Lung microvascular endothelial cell (primary cell): Measurements from ENCODE around the gene SLC39A11. TPM values are rescaled to one million over a fixed set of nuclear protein-coding genes. Genes with fewer than 3 reads are reported as not detected.

Source experiments
- DNase-seq, 2 donors: peaks; one replicate each; pipeline versions ENCODE4 v3.0.0 to v3.0.0-alpha.2; 2010; ENCODE audit warnings: low read depth in 2 of 2
- total RNA-seq: library from RNA; depleted of rRNA; stranded (reverse); fragments of >200 nt; gene quantifications from 2 replicates; pipeline ENCODE4 v1.2.1, GENCODE V29; 2014

Gene SLC39A11
- total RNA-seq, 1 donor from 2014 or later = 12.7 TPM

DNA sequence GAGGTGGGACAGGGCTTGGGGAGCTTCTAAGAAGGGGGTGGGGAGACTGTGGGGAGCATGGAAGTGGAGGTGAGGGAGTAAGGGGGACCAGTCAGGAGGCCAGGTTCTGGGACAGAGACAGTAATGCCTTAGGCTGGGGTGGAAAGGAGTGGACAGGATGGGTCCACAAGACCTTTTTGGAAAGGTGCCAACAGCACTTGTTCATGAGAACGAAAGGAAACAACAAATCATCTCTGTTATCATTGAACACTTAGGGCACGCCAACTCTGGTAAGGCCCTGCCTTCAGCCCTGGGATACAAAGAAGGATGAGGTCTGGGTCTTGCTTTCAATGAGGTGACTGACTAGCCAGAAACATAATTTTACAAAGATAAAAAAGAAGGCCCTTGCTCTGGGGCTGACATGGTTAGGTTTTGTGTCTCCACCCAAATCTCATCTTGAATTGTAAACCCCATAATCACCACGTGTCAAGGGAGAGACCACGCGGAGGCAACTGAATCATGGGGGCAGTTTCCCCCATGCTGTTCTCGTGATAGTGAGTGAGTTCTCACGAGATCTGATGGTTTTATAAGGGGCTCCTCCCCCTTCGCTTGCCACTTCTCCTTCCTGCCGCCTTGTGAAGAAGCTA lies 113.8 kb downstream of the SLC39A11 start:
- DNase-seq = peak; percentile 48 to 58

- DNase-seq = peak in 1 of 2 donors; percentile 21
These were observed 114.6 kb downstream of the SLC39A11 start for GRCh38 chr17:72977771-72978417.

DNA sequence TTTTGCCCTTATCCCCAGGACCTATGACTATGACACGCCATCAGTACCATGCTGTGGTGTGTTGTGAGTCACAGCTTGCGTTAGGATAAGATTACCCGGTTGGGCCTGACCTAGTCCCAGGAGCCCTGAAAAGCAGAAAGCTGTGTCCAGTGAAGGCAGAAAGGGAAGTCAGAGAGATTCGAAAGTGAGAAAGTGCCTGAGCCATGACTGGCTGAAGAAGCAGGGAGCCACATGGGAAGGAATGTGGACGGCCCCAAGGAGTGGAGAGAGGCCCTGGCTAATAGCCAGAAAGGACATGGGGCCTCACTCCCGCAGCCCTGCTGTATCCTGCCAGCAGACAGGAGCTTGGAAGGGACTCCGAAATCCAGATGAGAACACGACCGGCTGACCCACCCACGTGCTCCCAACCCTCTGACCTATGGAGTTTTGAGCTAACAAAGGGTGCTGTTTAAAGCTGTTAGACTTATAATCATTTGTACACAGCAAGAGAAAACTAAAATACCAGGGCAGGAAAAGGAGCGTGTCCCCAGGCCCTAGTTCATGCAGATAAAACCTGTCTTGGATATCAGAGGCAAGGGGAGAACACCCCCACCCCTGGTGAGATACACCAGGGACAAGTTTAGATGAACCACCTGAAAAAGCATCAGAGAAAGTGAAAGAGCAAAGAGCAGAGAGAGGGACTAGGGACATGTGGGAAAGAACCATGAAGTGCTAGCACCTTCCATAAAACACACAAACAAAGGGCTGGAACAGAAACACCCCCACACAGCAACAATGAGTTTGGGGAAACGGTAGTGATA lies 115.3 kb downstream of the SLC39A11 start:
- peak; percentile 17 to 86 for DNase-seq

- DNase-seq = no peak
These were observed 117.0 kb downstream of the SLC39A11 start for GRCh38 chr17:72975509-72975908.

GRCh38 chr17:72974605-72975232 lies 117.8 kb downstream of the SLC39A11 start:
- DNase-seq = peak in 1 of 2 donors; percentile 28

DNA sequence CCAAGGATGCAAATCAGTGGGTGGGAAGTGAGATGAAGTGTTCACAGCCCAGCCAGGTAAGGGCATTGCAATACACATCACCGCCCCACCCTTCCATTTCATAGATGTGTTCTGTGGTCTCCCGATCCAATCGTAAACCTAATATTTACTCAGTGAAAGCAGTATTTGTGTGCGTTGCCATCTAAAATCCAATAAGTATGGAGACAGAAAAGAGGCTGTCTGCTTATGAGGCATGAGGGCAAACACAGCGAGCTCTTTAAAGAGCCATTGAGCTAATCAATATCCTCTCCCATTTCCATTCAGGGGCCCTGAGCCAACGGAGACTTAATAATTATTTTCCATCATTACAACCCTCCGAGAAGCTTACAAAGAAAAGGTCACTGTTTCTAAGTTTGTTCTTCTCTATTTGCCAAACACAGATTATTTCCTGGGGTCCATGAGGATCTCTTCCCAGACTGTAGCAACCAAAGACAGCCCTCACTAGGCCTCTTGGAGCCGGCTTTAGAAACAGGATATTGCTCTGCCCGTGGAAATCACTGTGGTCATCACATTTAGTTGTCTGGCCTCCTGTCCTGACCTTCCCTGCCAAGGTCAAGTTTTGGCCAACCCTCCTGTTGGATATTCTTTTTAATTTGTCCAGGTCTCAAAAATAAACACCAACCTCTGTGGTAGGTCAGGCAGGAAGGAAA lies 120.1 kb downstream of the SLC39A11 start:
- DNase-seq = no peak

- no peak for DNase-seq
These were observed 121.1 kb downstream of the SLC39A11 start for GRCh38 chr17:72971226-72971880.

DNA sequence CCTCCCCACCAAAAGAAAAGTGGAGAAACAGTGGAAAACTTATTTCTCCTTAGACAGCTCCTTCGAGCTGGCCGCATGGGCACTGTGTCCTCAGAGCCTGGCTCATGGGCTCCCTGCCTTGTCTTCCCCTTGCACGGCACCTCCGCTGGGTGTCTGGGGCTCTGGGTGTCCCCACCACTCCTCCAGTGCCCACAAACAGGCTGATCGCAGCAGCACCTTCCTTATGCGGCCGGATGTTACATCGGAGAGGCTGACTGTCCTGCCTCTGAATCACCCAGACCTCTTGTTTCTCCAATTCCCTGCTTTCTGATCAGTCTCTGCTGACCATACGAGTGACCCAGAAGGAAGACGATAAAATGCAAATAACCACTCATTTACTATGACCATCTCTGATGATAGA lies 121.7 kb downstream of the SLC39A11 start:
- no peak for DNase-seq

GRCh38 chr17:72970246-72970645 lies 122.2 kb downstream of the SLC39A11 start:
- no peak for DNase-seq

DNA sequence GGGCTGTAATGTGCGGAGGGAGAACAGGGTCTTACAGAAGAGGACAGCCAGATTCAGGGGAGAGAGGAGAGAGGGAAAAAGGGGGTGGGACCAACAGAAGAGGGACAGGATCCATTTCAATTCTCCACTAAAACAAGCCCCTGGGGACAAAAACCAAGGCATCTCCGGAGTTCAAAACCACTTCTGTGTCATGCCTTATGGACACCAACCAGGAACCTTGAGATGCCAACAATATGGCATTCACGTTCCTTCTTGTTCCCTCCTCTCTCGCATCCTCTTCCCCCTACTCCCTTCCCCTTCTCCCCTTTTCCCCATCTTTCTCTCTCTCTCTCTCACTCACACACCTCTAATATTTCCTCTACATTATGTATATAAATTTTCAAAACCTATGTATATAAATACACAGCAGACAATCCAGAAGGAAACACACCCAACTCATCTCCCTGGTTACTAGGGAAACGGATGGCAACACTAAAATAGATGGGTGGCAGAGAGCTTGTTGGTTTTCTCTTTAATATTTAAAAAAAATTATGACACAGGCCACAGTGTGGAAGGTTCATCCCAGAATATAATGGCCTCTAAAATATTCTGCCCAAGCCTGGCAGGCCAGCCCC lies 123.1 kb downstream of the SLC39A11 start:
- no peak for DNase-seq

- no peak for DNase-seq
These were observed 123.7 kb downstream of the SLC39A11 start for GRCh38 chr17:72968798-72969197.

DNA sequence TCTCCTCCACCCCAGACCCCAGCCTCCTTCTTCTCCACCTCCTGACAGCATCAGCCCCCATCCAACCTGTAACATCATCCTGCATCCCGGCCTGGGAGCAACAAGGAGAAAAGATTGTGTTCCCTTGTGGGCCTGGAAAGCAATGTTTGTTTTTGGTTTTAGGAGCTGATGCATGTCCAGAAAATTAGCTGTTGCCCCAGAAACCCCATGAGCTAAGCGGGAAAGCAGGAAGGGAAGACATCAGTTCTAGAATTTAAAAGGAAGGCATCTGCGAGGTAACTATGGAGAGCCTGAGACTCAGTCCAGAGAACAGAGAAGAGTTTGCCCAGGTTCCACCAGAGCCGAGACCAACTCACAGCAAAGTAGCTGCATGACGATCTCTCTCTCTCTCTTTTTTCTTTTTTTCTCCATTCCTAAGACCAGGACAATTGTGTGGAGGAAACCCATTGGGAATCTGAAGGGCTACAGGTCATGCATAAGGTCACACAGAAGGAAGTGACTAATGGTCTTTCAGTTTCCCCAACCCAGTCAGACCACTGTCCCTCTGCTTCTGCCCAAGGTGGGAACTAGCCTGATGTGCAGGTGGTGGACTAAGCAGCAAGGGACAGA lies 124.4 kb downstream of the SLC39A11 start:
- peak in 1 of 2 donors; percentile 56 for DNase-seq

- DNase-seq = no peak
These were observed 125.1 kb downstream of the SLC39A11 start for GRCh38 chr17:72967277-72967970.

DNA sequence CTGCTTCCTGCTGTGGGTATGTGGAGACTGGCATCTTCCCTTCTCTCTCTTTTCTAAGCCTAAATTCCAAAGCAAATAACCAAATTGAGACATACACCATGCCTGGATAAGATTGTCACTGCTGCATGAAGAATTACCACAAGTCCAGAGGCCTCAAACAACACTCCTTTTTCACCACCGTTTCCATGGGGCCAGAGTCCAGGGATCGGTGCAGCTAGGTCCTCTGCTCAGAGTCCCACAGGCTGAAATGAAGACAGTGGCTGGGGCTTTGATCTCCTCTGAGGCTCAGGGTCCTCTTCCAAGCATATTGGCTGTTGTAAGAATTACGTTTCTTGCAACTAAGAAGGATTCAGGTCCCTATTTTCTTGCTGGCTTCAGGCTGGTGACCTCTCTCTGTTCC lies 130.4 kb downstream of the SLC39A11 start:
- no peak for DNase-seq

DNA sequence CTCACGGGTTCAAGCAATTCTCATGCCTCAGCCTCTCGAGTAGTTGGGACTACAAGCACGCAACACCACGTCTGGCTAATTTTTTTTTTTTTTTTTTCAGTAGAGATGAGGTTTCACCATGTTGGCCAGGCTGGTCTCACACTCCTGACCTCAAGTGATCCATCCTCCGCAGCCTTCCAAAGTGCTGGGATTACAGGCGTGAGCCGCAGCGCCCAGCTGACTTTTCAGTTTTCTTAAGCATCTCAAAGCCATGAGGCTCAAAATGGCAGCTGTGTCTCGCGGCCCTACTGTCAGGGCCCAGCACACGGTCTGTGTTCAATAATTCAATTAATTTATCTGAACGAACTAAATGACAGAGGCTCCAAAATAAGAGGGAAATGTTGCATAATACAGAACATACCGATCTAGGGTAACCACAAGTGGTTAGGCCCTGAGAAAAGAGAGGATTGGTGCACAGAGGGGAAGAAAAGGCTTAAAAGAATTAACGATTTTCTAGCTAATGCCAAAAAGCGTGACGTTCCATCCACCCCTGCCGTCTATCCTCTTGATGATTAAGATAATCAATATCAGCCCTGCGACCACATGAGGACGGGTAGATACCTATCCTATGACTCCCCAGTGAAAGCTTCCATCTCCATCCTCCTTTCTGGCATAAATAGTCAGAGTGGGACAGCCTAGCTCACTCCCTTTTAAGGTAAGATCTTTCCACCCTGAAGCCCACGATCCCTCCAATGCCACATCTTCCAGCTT lies 136.9 kb downstream of the SLC39A11 start:
- DNase-seq = no peak

DNA sequence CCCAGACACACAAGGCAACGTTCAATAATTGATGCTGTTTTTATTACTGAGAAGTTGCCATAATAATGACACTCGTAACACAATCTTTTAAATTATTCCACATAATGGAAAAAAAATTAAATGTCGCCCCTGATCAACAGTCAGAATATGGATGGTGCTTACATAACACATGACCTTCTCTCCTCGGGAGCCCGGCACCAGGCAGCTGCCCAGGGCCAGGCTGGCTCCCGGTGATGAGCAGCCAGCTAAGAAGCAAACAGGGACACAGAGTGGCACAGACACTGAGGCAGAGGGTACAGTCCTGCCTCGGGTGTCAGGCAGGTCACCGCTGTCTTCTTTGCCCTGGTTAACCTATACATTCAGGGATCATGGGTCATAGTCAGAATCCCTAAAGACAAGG lies 137.9 kb downstream of the SLC39A11 start:
- no peak for DNase-seq

DNA sequence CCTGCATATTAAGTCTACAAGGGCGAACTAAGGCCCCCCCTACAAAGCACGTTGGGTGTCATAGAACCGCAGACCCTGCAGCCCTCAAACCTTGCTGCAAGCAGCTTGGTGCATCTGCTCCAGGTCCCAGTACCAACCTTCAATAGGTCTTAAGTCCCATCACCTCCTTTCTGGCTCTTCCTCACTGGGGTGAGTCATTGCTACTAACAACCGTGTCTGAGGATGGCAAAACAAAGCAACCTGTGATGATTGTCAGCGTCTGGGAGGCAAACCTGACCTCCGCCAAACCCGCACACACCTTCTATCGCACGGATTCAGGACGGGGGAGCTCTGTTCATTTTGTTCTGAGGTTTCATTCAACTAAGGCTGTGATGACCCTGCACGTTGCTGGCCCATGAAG lies 138.9 kb downstream of the SLC39A11 start:
- no peak for DNase-seq

GRCh38 chr17:72952641-72953315 lies 139.7 kb downstream of the SLC39A11 start:
- no peak for DNase-seq
